GM12873 (cell line): ENCODE measurements around the gene ZG16.

Source experiments
- TF ChIP-seq, protein P1 (sequence below): IDR thresholded peaks from 2 replicates; pipeline ENCODE4 v1.5.1; 2012; ENCODE audit warnings: low read depth, mild to moderate bottlenecking, moderate library complexity, low read length, control low read depth; ENCODE audit not compliant: insufficient read depth; ENCODE audit errors: missing control alignments

ZG16 gene

GRCh38 chr16:29779474-29779873 is 1.4 kb downstream of the ZG16 start:
- TF ChIP-seq, protein P1, sequence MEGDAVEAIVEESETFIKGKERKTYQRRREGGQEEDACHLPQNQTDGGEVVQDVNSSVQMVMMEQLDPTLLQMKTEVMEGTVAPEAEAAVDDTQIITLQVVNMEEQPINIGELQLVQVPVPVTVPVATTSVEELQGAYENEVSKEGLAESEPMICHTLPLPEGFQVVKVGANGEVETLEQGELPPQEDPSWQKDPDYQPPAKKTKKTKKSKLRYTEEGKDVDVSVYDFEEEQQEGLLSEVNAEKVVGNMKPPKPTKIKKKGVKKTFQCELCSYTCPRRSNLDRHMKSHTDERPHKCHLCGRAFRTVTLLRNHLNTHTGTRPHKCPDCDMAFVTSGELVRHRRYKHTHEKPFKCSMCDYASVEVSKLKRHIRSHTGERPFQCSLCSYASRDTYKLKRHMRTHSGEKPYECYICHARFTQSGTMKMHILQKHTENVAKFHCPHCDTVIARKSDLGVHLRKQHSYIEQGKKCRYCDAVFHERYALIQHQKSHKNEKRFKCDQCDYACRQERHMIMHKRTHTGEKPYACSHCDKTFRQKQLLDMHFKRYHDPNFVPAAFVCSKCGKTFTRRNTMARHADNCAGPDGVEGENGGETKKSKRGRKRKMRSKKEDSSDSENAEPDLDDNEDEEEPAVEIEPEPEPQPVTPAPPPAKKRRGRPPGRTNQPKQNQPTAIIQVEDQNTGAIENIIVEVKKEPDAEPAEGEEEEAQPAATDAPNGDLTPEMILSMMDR = no peak

GRCh38 chr16:29784157-29784556 is 6.1 kb downstream of the ZG16 start:
- TF ChIP-seq, protein P1 = no peak

- TF ChIP-seq, protein P1 = peak; percentile 97
These were observed 6.9 kb downstream of the ZG16 start for GRCh38 chr16:29784901-29785500.

GRCh38 chr16:29789775-29790182 is 11.7 kb downstream of the ZG16 start:
- TF ChIP-seq, protein P1 = no peak

- TF ChIP-seq, protein P1 = peak; percentile 84
These were observed 12.3 kb downstream of the ZG16 start, which contains the start of gene KIF22 for GRCh38 chr16:29790183-29790948. KIF22 (plus strand) TSS chr16:29790751; CDS start chr16:29790760, 9 bp downstream.

- TF ChIP-seq, protein P1 = no peak
These were observed 13.1 kb downstream of the ZG16 start for GRCh38 chr16:29790949-29791844.
